ENCODE data around the gene PIP5K1C.

Gene PIP5K1C

GRCh38 chr19:3607303-3608078 lies 92.8 kb downstream of the PIP5K1C start:
- DNase-seq, result no peak

- DNase-seq, result peak; percentile 63
Observed at GRCh38 chr19:3606690-3607289, 93.5 kb downstream of the PIP5K1C start, which contains the start of gene TBXA2R. Gene TBXA2R, minus strand, starts transcription at chr19:3606875. Its CDS starts 6,241 bp downstream, at chr19:3600634.

GRCh38 chr19:3606174-3606689 lies 94.0 kb downstream of the PIP5K1C start:
- DNase-seq, result peak; percentile 41

GRCh38 chr19:3605770-3606169 lies 94.5 kb downstream of the PIP5K1C start:
- no peak for DNase-seq

- no peak for DNase-seq
Observed at GRCh38 chr19:3605361-3605760, 94.9 kb downstream of the PIP5K1C start.

GRCh38 chr19:3604987-3605343 lies 95.3 kb downstream of the PIP5K1C start:
- DNase-seq, result peak; percentile 59

GRCh38 chr19:3604227-3604986 lies 95.9 kb downstream of the PIP5K1C start:
- no peak for DNase-seq

GRCh38 chr19:3603121-3603811 lies 97.0 kb downstream of the PIP5K1C start:
- DNase-seq, result no peak

- DNase-seq, result no peak
Observed at GRCh38 chr19:3601021-3601420, 99.2 kb downstream of the PIP5K1C start.

GRCh38 chr19:3599776-3600187 lies 100.5 kb downstream of the PIP5K1C start:
- no peak for DNase-seq

GRCh38 chr19:3595521-3596061 lies 104.7 kb downstream of the PIP5K1C start:
- no peak for DNase-seq

GRCh38 chr19:3593156-3593555 lies 107.1 kb downstream of the PIP5K1C start:
- DNase-seq, result no peak

GRCh38 chr19:3591876-3592613 lies 108.2 kb downstream of the PIP5K1C start:
- no peak for DNase-seq

- DNase-seq, result no peak
Observed at GRCh38 chr19:3590991-3591659, 109.1 kb downstream of the PIP5K1C start.

GRCh38 chr19:3589949-3590348 lies 110.3 kb downstream of the PIP5K1C start:
- DNase-seq, result no peak

- DNase-seq, result no peak
Observed at GRCh38 chr19:3589439-3589838, 110.8 kb downstream of the PIP5K1C start.

GRCh38 chr19:3586707-3587346 lies 113.4 kb downstream of the PIP5K1C start:
- DNase-seq, result no peak

- DNase-seq, result peak; percentile 55
Observed at GRCh38 chr19:3586127-3586626, 114.1 kb downstream of the PIP5K1C start.

- no peak for DNase-seq
Observed at GRCh38 chr19:3585301-3586126, 114.8 kb downstream of the PIP5K1C start, which contains the start of gene GIPC3. Gene GIPC3, plus strand, starts transcription at chr19:3585478. Its CDS starts 120 bp downstream, at chr19:3585598.

Data from activated gamma-delta T cell treated with Interleukin-2 at 50 U/mL for 16 hours (primary cell).